ENCODE measurements around the gene ABCC5. TPM values are rescaled to one million over a fixed set of nuclear protein-coding genes. Genes with fewer than 3 reads are reported as not detected.
"Not testable (repeated sequence)": the region's sequence is repeated elsewhere in the genome, so short reads cannot be mapped to it uniquely, and the experiment has no call there.

ABCC5 gene
- polyA plus RNA-seq (ENCODE audit: insufficient read depth in 1 of 5, insufficient read length in 5 of 5, low replicate concordance in 1 of 5): 10 to 100 TPM; 61.9 to 85.7 (median 85.3) TPM
- long read RNA-seq, donor 1, full-length matches to known transcripts: 11 of 11 reads
- long read RNA-seq, donor 1, partial matches to known transcripts: 0 of 11 reads
- long read RNA-seq, donor 1, other reads (novel, unspliced or antisense): 0 of 11 reads
- long read RNA-seq, donor 2, full-length matches to known transcripts: 8 of 8 reads
- long read RNA-seq, donor 2, partial matches to known transcripts: 0 of 8 reads
- long read RNA-seq, donor 2, other reads (novel, unspliced or antisense): 0 of 8 reads
- long read RNA-seq, donor 3, full-length matches to known transcripts: 8 of 8 reads
- long read RNA-seq, donor 3, partial matches to known transcripts: 0 of 8 reads
- long read RNA-seq, donor 3, other reads (novel, unspliced or antisense): 0 of 8 reads
- long read RNA-seq, donor 4, full-length matches to known transcripts: 9 of 14 reads
- long read RNA-seq, donor 4, partial matches to known transcripts: 5 of 14 reads
- long read RNA-seq, donor 4, other reads (novel, unspliced or antisense): 0 of 14 reads
- long read RNA-seq, donor 5, full-length matches to known transcripts: 11 of 16 reads
- long read RNA-seq, donor 5, partial matches to known transcripts: 5 of 16 reads
- long read RNA-seq, donor 5, other reads (novel, unspliced or antisense): 0 of 16 reads
- long read RNA-seq, donor 6, full-length matches to known transcripts: 14 of 14 reads
- long read RNA-seq, donor 6, partial matches to known transcripts: 0 of 14 reads
- long read RNA-seq, donor 6, other reads (novel, unspliced or antisense): 0 of 14 reads
- long read RNA-seq, donor 7, full-length matches to known transcripts: 6 of 23 reads
- long read RNA-seq, donor 7, partial matches to known transcripts: 17 of 23 reads
- long read RNA-seq, donor 7, other reads (novel, unspliced or antisense): 0 of 23 reads
- long read RNA-seq, donor 8, full-length matches to known transcripts: 6 of 6 reads
- long read RNA-seq, donor 8, partial matches to known transcripts: 0 of 6 reads
- long read RNA-seq, donor 8, other reads (novel, unspliced or antisense): 0 of 6 reads

DNA sequence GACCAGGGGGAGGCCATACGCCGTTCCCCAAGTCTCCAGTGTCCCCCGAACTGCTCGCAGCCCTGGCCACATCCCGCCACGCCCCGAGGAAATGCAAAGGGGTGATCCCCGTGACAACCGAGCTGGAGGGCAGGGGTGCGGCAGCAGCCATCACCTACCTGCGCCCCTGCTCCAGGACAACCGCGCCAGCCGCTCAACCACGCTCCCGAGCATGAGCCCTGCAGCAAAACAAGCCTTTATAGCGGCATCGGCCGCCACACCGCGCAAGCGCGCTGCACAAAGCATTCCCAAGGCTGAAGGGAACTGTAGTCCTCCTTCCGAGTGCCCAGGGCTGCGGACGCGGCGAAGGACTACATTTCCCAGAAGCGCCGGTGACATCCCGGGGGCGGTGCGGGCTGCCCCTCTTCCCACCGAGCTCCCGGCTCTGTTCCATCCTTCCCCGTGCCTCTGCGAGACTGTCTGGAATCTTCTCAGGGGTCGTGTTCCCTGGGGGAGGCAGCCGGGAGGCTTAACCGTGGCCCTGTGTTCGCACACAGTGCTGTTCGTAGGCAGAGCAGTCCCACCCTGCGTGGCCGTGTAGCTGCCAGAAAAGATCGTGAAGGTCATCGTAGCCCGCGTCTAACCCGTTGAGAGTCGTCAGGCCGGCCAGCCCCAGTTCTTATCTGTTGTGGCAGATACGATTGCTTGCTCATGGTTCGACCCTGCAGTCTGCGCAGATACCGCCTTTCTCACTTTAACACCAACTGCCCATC is at the start of gene ABCC5:
TSS of gene ABCC5 (minus strand) at position 213 of the 752 bp plus-strand sequence. CDS start 3,492 bp downstream, outside the sequence.
- DNase-seq: peak; percentile 90 to 91

DNA sequence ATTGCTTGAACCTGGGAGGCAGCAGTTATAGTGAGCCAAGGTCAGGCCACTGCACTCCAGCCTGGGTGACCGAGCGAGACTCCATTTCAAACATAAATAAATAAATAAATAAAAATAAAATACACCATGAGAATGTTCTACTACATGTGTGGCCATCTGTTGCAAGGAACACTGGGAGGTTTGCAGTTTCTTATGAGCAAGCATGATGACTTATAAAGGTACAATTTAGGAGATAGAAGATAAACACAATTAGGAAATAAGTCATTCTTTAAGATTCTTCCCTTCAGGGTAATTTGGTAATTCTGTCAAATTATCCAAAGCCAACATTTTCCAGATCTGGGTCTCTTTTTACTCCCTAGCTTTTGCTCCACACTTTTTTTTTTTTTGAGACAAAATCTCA is 48.5 kb upstream of the ABCC5 start:
- no peak for DNase-seq

- DNase-seq: no peak
Observed at GRCh38 chr3:184062637-184063036, 45.0 kb upstream of the ABCC5 start.

- no peak for DNase-seq
Observed at GRCh38 chr3:184059424-184059823, 41.7 kb upstream of the ABCC5 start.

DNA sequence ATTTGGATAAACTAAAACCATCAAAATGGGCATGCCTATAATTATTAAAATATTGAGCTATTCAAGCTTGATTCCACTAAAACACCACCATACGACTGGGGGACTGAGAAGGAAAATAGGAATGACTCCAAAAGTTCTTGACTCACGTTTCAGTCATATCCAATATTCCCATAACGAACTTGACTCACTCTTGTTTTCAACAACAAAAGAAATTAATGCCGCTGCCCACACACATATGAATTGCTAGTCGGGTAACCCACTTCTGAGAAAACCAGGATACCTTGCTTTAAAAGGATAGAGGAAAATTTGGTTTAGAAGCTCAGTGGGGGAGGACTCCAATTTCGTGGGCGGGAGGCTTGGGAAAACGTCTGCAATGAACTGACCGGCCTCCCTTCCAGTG is 40.3 kb upstream of the ABCC5 start:
- DNase-seq: no peak

DNA sequence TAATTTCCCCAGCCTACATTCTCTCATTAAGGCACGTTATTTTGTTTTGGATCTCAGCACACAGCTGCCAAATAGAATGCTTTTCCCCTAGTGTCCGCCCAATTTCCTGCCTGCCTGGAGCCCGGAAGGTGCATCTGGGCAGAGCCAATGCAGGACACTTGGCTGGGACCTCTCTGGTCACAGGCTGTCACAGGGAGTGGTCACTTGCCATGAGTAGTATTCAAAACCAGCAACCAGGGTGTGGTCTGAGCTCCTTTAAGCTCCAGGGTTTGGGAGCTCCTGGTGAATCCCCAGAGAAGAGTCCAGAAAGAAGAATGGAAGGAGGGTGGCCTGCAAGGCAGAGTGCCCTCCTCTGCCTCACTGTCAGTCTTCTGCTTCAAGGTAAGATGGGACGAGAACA is 35.1 kb upstream of the ABCC5 start, which contains the start of gene HTR3C:
TSS of gene HTR3C (plus strand) at position 281 of the 400 bp plus-strand sequence. CDS start at position 315, 34 bp downstream.
- DNase-seq: no peak

GRCh38 chr3:184050217-184050847 is 32.6 kb upstream of the ABCC5 start:
- no peak for DNase-seq

DNA sequence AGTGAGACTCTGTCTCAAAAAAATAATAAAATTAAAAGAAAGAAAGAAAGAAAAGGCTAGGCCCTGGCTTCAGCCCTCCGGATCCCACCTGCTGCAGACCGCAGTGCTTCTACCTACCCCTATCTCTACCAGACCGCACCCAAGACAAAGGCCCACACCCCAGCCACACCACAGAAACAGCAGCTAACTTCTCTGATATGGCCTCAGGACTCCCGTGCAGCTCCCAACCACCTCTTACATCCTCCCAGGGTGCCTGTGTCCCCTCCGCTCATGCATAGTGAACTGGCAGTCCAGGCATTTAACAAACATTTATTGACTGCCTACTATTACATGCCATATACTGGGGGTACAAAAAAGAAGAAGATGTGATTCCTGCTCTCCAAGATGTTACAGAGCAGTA is 28.3 kb upstream of the ABCC5 start:
- no peak for DNase-seq

GRCh38 chr3:184042617-184043016 is 24.9 kb upstream of the ABCC5 start:
- DNase-seq: no peak

- no peak for DNase-seq
Observed at GRCh38 chr3:184040010-184040409, 22.3 kb upstream of the ABCC5 start.

DNA sequence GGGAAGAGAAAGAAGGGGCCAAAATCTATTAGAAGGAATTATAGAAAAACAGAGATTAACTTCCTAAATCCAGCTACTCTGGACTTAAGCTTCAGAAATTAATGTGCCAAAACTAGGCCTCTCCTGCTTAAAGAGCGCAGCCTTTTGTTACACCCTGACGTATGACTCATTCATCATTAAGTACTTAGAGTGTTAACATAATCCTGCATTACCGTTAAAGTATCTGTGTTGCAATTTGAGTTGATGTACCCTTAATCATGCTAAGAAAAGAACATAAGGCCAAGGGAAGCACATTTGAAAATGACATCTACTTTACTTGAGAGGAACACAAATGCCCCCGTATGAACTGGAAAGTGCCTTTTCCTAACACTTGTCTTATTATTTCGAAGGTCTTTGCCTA is 21.7 kb upstream of the ABCC5 start:
- DNase-seq: no peak

- not testable (repeated sequence) for DNase-seq
Observed at GRCh38 chr3:184038307-184038706, 20.6 kb upstream of the ABCC5 start.

DNA sequence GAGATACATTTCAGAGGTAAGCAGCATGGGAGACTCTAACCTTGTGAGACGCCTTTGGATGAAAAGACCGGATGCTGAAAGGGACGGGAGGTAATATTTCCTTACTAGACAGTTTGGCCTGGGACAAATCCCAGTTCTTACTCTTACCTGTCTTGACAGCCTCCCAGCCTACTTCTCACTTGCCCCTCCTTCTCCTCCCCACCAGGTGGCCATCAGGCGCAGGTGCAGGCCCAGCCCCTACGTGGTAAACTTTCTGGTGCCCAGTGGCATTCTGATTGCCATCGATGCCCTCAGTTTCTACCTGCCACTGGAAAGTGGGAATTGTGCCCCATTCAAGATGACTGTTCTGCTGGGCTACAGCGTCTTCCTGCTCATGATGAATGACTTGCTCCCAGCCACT is 20.1 kb upstream of the ABCC5 start:
- DNase-seq: no peak

DNA sequence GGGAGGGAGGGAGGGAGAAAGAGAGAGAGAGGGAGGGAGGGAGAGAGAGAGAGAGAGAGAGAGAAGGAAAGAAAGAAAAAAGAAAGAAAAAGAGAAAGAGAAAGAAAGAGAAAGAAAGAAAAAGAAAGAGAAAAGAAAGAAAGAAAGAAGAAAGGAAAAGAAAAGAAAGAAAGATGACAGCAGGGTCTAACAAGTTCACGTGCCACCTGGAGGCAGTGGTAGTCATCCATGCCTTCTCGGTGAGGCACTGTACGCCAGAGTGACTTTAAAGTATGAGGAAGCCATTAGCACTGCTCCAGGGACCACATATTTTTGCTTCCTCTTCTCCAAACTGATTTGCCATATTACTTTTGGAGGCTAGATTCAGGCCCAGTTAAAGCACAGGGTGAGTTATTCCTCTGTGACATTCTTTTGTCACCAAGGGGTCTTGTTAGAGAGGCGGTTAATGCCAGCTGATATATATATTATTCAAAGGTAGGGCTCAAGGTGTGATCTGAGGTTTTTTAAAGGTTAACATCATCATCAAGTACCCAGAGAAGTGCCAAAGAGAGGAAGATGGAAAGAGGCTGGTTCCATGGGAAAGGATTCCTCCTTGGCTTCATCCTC is 13.6 kb upstream of the ABCC5 start, which contains the start of gene HTR3D:
TSS of gene HTR3D (plus strand) at position 556 of the 606 bp plus-strand sequence. CDS start at position 556, 0 bp downstream.
- DNase-seq: no peak

GRCh38 chr3:184030536-184030935 is 12.9 kb upstream of the ABCC5 start:
- DNase-seq: no peak

DNA sequence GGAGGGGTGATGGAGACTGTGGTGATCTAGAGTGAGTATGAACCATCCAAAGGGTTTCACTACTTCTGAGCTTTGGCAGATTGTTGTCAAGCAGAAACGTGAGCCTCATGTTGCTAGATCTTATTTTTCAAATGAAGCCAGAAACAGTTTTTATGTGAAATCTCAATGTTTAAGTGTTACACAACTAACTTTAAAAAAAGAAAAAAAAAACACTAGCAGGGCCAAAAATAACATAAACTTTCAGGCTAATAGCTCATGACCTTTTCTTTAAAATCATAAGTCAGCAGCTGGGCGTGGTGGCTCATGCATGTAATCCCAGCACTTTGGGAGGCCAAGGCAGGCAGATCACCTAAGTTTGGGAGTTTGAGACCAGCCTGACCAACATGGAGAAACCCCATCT is 11.8 kb upstream of the ABCC5 start:
- DNase-seq: no peak

GRCh38 chr3:184028275-184028890 is 10.7 kb upstream of the ABCC5 start:
- not testable (repeated sequence) for DNase-seq

DNA sequence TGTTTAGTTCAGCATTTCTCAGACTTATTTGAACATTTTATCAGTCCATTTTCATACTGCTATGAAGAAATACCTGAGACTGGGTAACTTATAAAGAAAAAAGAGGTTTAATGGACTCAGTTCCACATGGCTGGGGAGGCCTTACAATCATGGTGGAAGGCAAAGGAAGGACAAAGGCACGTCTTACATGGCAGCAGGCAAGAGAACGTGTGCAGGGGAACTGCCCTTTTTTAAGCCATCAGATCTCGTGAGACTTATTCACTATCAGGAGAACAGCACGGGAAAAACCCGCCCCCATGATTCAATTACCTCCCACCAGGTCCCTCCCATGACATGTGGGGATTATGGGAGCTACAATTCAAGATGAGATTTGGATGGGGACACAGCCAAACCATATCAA is 7.6 kb upstream of the ABCC5 start:
- not testable (repeated sequence) for DNase-seq

DNA sequence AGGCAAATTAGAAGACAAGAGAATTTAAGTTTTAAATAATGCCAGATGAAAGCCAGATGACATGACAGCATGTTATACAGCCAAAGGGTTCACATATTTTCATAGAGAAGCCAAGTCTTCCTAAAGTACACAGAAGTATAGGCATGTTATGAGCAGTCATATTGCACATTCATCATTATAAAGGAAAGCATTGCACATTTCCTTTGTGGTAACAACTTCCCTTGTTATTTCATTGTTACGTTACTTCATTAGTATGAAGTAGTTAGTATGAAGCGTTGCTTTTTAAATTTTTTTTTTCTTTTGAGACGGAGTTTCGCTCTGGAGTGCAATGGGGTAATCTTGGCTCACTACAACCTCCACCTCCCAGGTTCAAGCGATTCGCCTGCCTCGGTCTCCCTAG is 4.6 kb upstream of the ABCC5 start:
- no peak for DNase-seq

Measured in right lung (tissue), 10 donors.